H1 (cell line): Measurements from ENCODE around the gene PTMS.

ENCODE experiments used
- BACH1 ChIP-seq: IDR thresholded peaks from 2 replicates; pipeline ENCODE4 v1.6.1; 2012; ENCODE audit warnings: low read length, improper control_type of control experiment
- CHD2 ChIP-seq: IDR thresholded peaks from 2 replicates; pipeline ENCODE4 v1.6.1; 2012; ENCODE audit warnings: low read length, improper control_type of control experiment
- CREB1 ChIP-seq: IDR thresholded peaks from 2 replicates; pipeline ENCODE4 v1.6.1; 2012; ENCODE audit warnings: inconsistent platforms
- CTCF ChIP-seq, 3 experiments: IDR thresholded peaks; 1 replicate in 2 of 3; 2 replicates in 1 of 3; pipeline versions ENCODE4 v1.5.1 to v1.6.1; 2011; ENCODE audit warnings: low read length in 3 of 3, mild to moderate bottlenecking in 3 of 3, inconsistent platforms in 2 of 3, low read depth in 1 of 3, moderate library complexity in 1 of 3; ENCODE audit not compliant: insufficient read depth in 1 of 3; ENCODE audit errors: control extremely low read depth in 1 of 3
- EP300 ChIP-seq, 2 experiments: IDR thresholded peaks; 1 replicate in 1 of 2; 2 replicates in 1 of 2; pipeline ENCODE4 v1.6.1; 2011 to 2012; ENCODE audit warnings: low read depth in 2 of 2, low read length in 2 of 2, mild to moderate bottlenecking in 2 of 2, borderline replicate concordance in 1 of 2, inconsistent platforms in 1 of 2, moderate library complexity in 1 of 2
- GABPA ChIP-seq: IDR thresholded peaks from 2 replicates; pipeline ENCODE4 v1.6.1; 2011; ENCODE audit warnings: mild to moderate bottlenecking, low read length, moderate library complexity, borderline replicate concordance; ENCODE audit not compliant: insufficient read depth
- KDM1A ChIP-seq: fragments of 200-600, 300-600 bp; sonication (generic); IDR thresholded peaks from 2 replicates; pipeline ENCODE4 v1.7.1; 2016; ENCODE audit warnings: mild to moderate bottlenecking, low read length, borderline replicate concordance
- POLR2A ChIP-seq, 2 experiments: IDR thresholded peaks; 1 replicate in 1 of 2; 2 replicates in 1 of 2; pipeline ENCODE4 v1.6.1; 2011; ENCODE audit warnings: low read depth in 2 of 2, low read length in 2 of 2, mild to moderate bottlenecking in 2 of 2; ENCODE audit errors: control extremely low read depth in 1 of 2
- RAD21 ChIP-seq, 2 experiments: IDR thresholded peaks in 1 of 2; conservative IDR thresholded peaks in 1 of 2; 2 replicates each; pipeline ENCODE4 v1.6.1; 2011; ENCODE audit warnings: low read depth in 2 of 2, low read length in 2 of 2, improper control_type of control experiment in 1 of 2, inconsistent platforms in 1 of 2, mild to moderate bottlenecking in 1 of 2, moderate library complexity in 1 of 2
- RFX5 ChIP-seq: IDR thresholded peaks from 2 replicates; pipeline ENCODE4 v1.6.1; 2011; ENCODE audit warnings: low read depth, low read length, improper control_type of control experiment, borderline replicate concordance
- ZNF274 ChIP-seq: IDR thresholded peaks from 2 replicates; pipeline ENCODE4 v1.7.0; 2012; ENCODE audit warnings: low read length, borderline replicate concordance; ENCODE audit errors: extremely low read depth

GRCh38 chr12:6759741-6760140, 6.4 kb upstream of the PTMS start:
- TF ChIP-seq KDM1A (no peak), ZNF274 (no peak), GABPA (no peak), CREB1 (no peak), CTCF (IDR thresholded peaks at IDR 0.05; ENCODE audit: control extremely low read depth in 1 of 3, insufficient read depth in 1 of 3, low read depth in 1 of 3, low read length in 3 of 3) (no peak), RFX5 (no peak), EP300 (IDR thresholded peaks at IDR 0.05; ENCODE audit: borderline replicate concordance in 1 of 2, low read depth in 2 of 2, low read length in 2 of 2) (no peak), RAD21 (IDR thresholded peaks at IDR 0.05 in 1 of 2, conservative IDR thresholded peaks at IDR 0.05 in 1 of 2; ENCODE audit: low read depth in 2 of 2, low read length in 2 of 2) (no peak), POLR2A (IDR thresholded peaks at IDR 0.05; ENCODE audit: control extremely low read depth in 1 of 2, low read depth in 2 of 2, low read length in 2 of 2) (no peak), BACH1 (no peak), CHD2 (no peak)
